SIG-M5 (cell line): Measurements from ENCODE around the gene DZIP3.
"Not testable (repeated sequence)": the region's sequence is repeated elsewhere in the genome, so short reads cannot be mapped to it uniquely, and the experiment has no call there.

Experiments used
- DNase-seq: peaks from one replicate; lab custom pipeline; 2025; lab: John Stamatoyannopoulos, UW

DZIP3 gene

DNA sequence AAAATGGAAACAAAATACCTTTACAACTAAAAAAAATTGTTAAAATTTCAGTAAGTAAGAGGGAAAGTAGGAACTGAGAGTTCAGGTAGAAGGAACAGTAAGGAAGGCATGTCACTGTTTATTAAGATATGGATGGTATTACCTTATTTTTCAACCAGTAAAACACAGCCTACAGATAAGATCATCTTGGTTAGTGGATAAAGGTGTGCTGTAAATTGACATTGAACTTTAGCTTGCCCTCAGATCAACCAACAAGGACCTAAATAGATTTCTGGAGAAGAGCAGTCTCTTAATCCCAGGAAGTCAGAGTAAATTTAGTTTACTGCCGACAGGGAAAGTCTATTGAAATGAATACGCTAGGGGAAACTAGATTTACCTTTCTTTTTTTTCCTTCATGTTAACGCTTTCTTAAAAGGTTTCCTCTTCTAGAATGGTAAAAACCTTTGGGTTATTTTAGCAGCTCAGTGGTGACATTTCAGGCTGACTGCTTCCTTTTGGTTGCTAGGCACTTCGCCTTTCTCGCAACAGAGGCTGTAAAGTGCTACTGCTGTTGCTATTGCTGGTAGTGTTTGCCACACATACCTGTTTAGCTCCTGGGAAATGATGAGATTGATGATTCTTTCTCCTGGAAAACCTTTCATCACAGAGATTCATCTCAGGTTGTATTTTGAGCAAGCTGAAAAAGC is 12.9 kb downstream of the DZIP3 start:
- no peak for DNase-seq

- DNase-seq: no peak
Measured at GRCh38 chr3:108602935-108603294, 13.4 kb downstream of the DZIP3 start.

DNA sequence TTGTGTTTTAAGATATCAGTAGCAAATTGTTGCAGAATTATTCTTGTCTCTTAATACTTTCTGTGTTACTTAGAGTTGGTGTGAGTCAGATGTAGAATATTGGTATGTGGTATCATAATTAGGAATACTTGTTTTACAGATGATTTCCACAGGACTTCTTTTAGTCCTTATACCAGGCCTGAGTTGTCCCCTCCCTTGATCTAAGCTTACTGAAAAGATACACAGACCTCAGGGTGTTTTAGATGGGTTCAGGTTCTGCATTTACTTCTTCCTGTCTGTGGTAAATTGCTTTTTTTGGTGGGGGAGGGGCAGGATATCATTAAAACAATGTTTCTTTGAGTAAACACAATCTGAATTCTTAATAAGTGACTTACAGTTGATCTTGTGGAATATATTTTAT is 14.2 kb downstream of the DZIP3 start:
- DNase-seq: no peak

DNA sequence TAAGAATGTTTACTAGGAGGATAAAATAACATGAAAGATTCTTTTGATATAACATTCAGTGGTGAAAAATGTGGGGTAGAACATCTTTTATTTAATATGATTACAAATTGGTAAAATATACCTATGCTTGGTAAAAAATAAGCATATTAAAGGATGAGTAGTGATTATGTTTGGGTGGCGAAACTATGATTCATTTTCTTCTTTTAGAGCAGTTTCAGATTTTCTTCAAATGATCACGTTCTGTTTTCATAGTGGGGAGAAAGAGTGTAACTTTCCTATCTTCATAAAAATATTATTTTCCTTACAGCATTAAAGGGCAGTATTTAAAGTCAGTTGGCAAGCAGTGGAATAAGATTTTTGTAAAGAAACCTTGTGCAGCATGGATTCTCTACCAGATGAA is 15.5 kb downstream of the DZIP3 start:
- DNase-seq: no peak

GRCh38 chr3:108605491-108605890 is 16.0 kb downstream of the DZIP3 start:
- no peak for DNase-seq

DNA sequence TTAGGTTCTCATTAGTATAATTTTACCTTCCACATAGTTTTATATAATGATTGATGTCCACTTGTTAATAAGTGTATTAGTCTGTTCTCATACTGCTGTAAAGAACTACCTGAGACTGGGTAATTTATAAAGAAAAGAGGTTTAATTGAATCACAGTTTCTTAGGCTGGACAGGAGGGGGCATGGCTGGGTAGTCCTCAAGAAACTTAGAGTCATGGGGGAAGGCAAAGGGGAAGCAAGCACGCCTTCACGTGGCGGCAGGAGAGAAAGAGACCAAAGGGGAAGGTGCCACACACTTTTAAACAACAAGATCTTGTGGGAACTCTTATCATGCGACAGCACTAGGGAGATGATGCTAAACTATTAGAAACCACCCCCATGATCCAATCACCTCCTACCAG is 19.2 kb downstream of the DZIP3 start:
- no peak for DNase-seq

- DNase-seq: no peak
Measured at GRCh38 chr3:108610651-108611050, 21.1 kb downstream of the DZIP3 start.

GRCh38 chr3:108616090-108616489 is 26.6 kb downstream of the DZIP3 start:
- DNase-seq: not testable (repeated sequence)

DNA sequence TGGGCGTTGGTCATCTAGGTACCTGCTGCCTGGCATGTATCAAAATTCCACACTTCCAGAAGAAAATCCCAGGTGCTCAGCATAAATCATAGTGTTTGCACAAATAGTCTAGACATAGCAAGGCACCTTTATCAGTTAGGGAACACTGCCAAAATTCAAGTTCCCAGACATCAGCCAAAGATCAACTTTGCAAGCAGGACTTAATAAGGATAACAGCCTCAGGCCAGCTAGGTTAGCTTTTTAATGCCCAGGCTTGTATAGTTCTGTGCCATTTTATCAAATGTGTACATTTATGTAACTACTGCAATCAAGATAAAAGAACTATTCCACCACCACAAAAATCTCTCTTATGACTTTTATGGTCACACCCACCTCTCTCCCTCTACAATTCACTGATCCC is 30.7 kb downstream of the DZIP3 start:
- no peak for DNase-seq

GRCh38 chr3:108623504-108623903 is 34.0 kb downstream of the DZIP3 start:
- DNase-seq: no peak

GRCh38 chr3:108629974-108630373 is 40.5 kb downstream of the DZIP3 start:
- no peak for DNase-seq

DNA sequence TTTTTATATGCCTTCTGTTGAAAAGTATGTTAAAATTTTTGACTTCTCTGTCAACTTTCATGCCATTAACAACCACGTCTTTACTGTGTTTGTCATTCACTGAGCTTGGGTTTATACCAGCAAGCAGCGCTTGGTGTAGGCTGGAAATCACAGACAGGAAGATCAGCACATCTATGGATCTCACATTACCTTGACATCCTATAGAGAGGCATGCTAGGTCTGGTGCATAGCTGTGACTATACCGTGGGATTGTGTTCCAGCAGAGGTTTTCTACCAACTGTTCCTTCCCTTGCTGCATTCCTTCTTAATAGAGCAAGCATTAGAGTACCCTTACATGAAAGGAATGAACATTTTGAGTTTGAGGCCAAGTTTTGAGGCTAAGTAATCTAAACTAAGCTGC is 53.0 kb downstream of the DZIP3 start:
- no peak for DNase-seq

DNA sequence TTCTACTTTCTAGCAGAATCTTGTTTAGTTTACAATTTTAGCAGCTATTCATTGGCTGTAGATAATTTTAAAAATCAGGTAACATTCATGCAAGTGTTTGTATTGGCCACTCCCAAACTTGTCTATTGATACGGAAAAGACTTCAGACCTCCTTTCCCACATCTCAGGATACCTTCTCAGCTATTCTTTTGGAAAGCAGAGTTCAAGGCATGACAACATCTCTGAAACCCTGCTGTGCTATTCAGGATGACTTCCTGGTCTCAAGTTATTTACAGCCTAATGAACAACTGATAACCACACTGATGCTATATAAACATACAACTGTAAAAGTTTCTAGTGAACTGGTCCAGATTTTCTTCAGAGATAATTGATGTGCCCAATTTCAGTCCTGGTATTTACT is 55.8 kb downstream of the DZIP3 start:
- DNase-seq: no peak

DNA sequence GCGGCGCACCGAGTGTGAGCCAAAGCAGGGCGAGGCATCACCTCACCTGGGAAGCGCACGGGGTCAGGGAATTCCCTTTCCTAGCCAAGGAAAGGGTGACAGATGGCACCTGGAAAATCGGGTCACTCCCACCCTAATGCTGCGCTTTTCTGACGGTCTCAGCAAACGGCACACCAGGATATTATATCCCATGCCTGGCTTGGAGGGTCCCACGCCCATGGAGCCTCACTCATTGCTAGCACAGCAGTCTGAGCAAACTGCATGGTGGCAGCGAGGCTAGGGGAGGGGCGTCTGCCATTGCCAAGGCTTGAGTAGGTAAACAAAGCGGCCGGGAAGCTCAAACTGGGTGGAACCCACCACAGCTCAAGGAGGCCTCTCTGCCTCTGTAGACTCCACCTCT is 66.1 kb downstream of the DZIP3 start:
- not testable (repeated sequence) for DNase-seq

- no peak for DNase-seq
Measured at GRCh38 chr3:108661699-108662098, 72.2 kb downstream of the DZIP3 start.

DNA sequence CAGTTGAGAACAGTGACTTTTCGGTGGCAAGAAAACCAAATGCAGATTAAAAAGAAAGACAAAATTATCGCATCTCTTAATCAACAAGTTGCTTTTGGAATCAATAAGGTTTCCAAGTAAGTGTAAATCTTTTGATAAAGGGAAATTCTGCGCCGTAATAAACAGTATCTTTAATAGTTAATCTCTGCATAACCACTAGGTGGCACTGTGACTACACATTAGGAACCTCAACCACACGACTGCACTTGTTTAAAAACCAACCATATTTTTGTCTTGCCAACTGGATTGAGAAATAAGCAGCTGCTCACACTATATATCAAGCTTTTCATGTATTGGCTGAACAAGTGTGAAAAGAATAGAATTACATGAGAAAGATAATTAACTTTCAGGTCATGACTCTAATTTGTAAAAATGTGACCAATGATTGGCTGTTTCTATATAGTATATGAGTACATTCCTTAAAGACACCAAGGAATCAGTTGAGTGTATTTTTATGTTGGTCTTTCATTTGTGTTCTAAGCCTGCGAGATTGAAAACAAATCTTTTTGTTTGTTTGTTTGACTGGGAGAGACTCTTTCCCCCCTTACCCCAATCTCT is 72.7 kb downstream of the DZIP3 start:
- peak; percentile 54 for DNase-seq

- no peak for DNase-seq
Measured at GRCh38 chr3:108664266-108664665, 74.7 kb downstream of the DZIP3 start.

DNA sequence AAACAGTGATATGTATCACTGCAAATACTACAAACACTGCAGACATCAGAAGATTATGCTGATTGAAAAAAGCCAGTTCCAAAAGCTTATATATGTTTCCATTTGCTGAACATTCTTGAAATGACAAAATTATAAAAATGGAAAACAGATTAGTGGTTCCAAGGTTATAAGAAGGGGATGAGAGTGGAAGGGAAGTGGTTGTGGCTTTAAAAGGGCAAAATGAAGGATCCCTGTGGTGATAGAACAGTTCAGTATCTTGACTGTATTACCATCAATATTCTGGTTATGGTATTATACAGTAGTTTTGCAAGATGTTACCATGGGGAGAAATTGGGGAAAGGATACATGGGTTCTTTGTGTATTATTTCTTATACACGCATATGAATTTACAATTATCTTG is 77.8 kb downstream of the DZIP3 start:
- DNase-seq: no peak

- DNase-seq: no peak
Measured at GRCh38 chr3:108669208-108669607, 79.7 kb downstream of the DZIP3 start.

DNA sequence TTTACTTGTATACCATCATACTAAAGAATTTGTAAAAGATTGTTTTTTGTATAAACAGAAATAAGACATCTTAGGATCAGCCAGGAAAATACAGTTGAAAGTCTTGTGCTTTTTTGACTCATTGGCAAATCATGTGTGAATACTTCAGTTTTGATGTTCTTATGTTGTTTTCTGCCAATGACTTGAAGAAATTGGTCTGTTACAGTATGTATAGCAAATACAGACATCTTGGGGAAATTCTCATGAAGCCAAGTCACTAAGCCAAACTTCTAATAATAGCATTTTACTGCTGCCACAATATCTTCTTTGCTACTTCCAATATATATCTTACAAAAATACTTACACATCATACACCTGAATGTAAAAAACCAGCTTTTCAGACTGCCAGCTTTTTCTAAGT is 83.2 kb downstream of the DZIP3 start:
- no peak for DNase-seq

DNA sequence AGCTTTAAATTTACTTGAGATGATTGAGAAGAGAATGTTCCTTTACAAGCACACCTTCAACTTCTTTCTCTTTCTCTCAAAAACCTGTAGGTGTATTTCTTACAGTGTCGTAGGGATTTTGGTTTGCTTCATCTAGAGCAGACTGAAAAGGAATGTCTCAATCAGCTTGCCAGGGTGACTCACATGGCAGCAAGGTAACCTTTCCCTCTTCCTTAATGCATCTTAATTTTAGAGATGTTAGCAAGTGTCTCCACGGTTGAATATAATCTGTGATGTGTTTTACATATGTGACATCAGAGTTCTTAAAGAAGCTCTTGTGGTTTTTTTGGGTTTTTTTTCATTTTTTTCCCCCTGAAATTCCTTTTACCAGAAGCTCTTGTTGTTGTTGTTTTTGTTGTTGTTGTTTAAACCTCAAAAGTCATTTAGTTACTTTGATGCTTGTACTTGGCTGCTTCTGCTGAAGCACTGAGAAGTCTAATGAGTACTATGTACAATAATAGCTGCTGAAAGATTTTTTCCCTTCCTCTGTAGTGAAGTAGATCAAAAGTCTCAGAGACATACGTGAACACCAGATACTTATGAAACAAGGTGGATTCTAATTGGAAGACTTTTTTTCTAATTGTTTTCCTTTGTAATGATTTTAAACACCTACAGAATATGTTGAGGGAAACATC is 84.6 kb downstream of the DZIP3 start:
- no peak for DNase-seq

DNA sequence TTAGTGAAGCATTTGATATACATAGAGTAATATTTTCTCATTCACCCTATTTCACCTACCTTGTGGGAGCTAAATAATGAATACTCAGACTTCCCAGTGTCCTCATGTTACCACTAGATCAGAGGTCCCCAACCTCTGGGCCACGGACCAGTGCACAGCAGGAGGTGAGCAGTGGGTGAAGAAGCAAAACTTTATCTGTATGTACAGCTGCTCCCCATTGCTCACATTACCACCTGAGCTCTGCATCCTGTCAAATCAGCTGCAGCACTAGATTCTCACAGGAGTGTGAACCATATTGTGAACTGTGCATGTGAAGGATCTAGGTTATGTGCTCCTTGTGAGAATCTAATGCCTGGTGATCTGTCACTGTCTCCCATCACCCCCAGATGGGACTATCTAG is 88.3 kb downstream of the DZIP3 start:
- DNase-seq: no peak

GRCh38 chr3:108692286-108692685 is 102.8 kb downstream of the DZIP3 start:
- DNase-seq: not testable (repeated sequence)

DNA sequence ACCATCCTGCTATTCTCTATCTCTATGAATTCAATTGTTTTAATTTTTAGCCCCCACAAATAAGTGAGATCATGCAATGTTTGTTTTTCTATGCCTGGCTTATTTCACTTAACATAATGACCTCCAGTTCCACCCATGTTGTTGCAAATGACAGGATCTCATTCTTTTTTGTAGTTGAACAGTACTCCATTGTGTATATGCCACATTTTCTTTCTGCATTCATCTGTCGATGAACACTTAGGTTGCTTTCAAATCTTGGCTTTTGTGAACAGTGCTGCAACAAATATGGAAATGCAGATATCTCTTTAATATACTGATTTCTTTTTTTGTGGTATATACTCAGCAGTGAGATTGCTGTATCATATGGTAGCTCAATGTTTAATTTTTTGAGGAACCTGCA is 108.9 kb downstream of the DZIP3 start:
- no peak for DNase-seq
